GM23338 (cell line): ENCODE data around the gene PALM.

Experiments used
- CREB1 ChIP-seq: fragments of 250-450 bp; sonication (Bioruptor Pico); IDR thresholded peaks from 2 replicates; pipeline ENCODE4 v1.5.0; 2020; ENCODE audit warnings: low read depth, mild to moderate bottlenecking, moderate library complexity
- CTCF ChIP-seq, 2 experiments: fragments of 200-600 bp in 1 of 2; sonication (generic) in 1 of 2; conservative IDR thresholded peaks; 2 replicates each; pipeline versions ENCODE4 v1.5.1 to v1.6.1; 2016 to 2017; ENCODE audit warnings: antibody characterized with exemption in 2 of 2, low read depth in 2 of 2, mild to moderate bottlenecking in 2 of 2, moderate library complexity in 1 of 2
- EZH2 ChIP-seq: fragments of 200-600 bp; sonication (generic); IDR thresholded peaks from one replicate; pipeline ENCODE4 v1.8.0; 2017; ENCODE audit warnings: antibody characterized with exemption, mild to moderate bottlenecking, low read depth; ENCODE audit not compliant: unreplicated experiment
- EZH2phosphoT487 ChIP-seq: fragments of 200-600 bp; sonication (generic); IDR thresholded peaks from one replicate; pipeline ENCODE4 v1.8.1; 2018; ENCODE audit warnings: antibody characterized with exemption; ENCODE audit not compliant: unreplicated experiment
- JUNB ChIP-seq: IDR thresholded peaks from one replicate; pipeline ENCODE4 v1.6.1; 2016; ENCODE audit warnings: antibody characterized with exemption; ENCODE audit not compliant: unreplicated experiment
- POLR2AphosphoS5 ChIP-seq: IDR thresholded peaks from 2 replicates; pipeline ENCODE4 v1.6.1; 2016; ENCODE audit warnings: antibody characterized with exemption, low read depth
- REST ChIP-seq: IDR thresholded peaks from one replicate; pipeline ENCODE4 v1.6.1; 2018; ENCODE audit warnings: antibody characterized with exemption; ENCODE audit not compliant: unreplicated experiment
- ZNF331 ChIP-seq: fragments of 250-450 bp; sonication (Bioruptor Pico); IDR thresholded peaks from 2 replicates; pipeline ENCODE4 v1.5.0; 2020; ENCODE audit warnings: low read depth, mild to moderate bottlenecking, moderate library complexity

GRCh38 chr19:795073-795611, 86.4 kb downstream of the PALM start:
- no peak for TF ChIP-seq CTCF (conservative IDR thresholded peaks at IDR 0.05; ENCODE audit: low read depth in 2 of 2)
- no peak for TF ChIP-seq POLR2AphosphoS5
- TF ChIP-seq CREB1 (CRISPR knock-in tag) = no peak
- no peak for TF ChIP-seq REST
- TF ChIP-seq EZH2phosphoT487 = no peak
- TF ChIP-seq EZH2 = no peak
- TF ChIP-seq JUNB = no peak
- no peak for TF ChIP-seq ZNF331
